A204.1 (cell line): ENCODE measurements around the gene ACY1.
"Not testable (repeated sequence)": the region's sequence is repeated elsewhere in the genome, so short reads cannot be mapped to it uniquely, and the experiment has no call there.

Experiments used
- FAIRE-seq: peaks from 2 replicates; lab custom pipeline; 2012; peaks lifted over from hg19 to GRCh38; lab: Jason Lieb, UNC

ACY1 gene

DNA sequence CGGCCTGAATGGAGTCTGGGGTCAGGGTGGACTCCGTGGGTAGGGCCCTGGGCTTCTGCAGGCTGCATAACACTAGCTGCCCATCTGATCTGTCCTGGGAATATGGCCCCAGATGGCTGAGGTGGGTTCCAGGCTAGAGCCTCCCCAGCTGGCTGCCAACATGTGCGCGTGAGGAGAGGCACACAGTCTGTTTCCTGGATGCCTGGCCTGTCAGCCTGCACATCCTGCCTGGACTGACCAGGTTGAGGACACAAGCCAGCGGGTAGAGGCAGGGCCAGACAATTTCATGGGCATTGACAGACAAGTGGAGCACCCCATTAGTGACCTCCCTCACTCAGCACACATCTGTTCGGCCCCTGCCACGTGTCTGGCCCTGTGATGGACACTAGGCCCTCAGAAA, 42.1 kb downstream of the ACY1 start:
- FAIRE-seq: no peak

DNA sequence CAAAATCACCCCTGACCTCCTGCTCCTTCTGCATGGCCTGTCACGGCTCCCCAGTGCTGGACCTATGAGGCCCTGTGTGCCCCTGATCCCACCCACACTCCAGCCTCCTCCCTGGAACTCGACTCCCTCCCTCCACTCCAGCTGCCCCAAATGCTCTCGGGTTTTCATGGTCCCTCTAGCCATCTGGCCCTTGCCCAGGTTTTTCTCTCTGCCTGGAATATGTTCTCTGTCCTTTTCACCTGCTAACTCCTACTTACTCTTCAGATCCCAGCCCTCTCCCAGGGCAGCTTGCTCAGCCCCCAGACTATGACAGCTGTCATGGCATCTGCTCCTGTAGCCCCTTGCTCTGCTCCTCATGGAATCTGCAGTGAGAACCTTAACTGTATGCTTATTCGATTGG, 42.7 kb downstream of the ACY1 start:
- no peak for FAIRE-seq

- no peak for FAIRE-seq
Measured at GRCh38 chr3:52028572-52028971, 45.2 kb downstream of the ACY1 start.

DNA sequence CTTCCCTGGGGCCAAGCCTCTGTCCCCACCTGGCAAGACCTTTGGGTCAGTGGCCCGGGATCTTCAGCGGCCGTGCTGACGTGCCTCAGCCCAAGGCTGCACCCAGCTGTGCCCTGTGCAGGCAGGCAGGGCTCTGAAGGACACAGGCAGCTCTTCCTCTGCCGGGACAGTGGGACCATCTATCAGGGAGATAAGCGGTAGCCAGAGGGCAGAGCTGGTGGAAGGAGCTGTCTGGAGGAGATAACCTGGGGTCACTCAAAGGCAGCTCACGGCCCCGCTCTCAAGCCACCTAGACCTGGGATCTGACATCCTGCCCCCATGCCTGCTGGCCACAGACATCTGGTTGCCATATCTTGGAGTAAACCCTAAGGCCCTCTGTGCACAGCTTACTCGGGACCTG, 45.7 kb downstream of the ACY1 start:
- FAIRE-seq: no peak

- FAIRE-seq: no peak
Measured at GRCh38 chr3:52029535-52029934, 46.2 kb downstream of the ACY1 start.

- FAIRE-seq: no peak
Measured at GRCh38 chr3:52030714-52031310, 47.5 kb downstream of the ACY1 start.

DNA sequence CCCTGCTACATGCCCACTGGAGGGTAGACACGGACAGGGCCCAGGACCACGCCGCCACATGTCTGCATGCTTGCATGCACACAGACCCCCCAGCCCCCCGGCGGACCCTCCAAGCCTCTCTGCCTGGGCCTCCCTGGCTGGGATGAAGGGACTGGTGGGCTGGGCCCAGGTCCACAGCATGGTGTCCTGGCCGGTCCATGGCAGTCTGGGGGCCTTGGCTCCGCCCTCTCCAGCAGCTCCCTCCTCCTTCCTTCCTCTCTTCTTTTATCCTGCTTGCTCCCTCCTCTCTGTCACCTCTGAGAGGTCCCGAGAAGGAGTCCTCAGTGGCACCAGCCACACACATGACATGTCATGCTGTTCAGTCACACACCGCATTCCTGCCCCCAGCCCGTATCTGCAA, 48.6 kb downstream of the ACY1 start:
- no peak for FAIRE-seq

DNA sequence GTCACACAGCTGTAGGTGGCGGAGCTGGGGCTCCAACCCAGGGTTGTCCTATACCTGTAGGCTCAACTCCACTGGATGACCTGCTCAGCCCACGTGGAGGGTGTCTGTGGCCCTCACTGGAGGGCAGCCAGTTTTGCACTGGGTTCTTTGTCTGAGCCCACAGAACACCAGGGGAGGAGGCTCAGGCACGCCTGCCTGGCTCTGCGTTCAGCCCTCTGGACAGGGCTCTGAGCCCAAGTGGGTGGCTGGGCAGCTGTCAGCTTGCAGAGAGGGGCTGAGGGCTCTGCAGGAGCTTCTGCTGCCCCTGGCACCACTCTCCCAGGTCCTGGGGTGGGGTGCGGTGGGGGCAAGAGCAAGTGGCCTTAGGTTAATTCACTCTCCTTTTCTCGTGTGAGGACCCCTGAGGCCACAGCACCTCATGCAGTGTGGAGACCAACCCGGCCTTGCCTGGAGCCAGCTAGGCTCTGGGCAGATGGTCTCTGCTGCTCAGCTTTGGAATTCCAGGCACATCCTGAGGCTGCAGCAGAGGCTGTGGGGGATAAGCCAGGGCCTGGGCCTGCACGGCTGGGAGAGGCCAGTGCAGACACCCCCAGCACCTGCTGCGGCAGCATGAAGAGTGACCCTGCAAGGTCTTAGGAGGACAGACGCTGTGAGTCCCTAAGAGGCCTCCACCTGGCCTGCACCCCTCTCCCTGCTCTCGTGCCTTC, 49.5 kb downstream of the ACY1 start:
- no peak for FAIRE-seq

DNA sequence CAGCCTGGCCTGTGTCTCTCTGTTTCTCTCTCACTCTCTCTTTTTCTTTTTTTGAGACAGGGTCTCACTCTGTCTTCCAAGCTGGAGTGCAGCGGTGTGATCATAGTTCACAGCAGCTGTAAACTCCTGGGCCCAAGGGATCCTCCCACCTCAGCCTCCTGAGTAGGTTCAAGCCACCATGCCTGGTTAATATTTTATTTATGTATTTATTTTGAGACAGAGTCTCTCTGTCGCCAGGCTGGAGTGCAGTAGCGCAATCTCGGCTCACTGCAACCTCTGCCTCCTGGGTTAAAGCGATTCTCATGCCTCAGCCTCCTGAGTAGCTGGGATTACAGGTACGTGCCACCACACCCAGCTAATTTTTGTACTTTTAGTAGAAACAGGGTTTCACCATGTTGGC, 50.4 kb downstream of the ACY1 start:
- FAIRE-seq: not testable (repeated sequence)

GRCh38 chr3:52034212-52034611, 50.9 kb downstream of the ACY1 start:
- no peak for FAIRE-seq

- no peak for FAIRE-seq
Measured at GRCh38 chr3:52034651-52035050, 51.3 kb downstream of the ACY1 start.

DNA sequence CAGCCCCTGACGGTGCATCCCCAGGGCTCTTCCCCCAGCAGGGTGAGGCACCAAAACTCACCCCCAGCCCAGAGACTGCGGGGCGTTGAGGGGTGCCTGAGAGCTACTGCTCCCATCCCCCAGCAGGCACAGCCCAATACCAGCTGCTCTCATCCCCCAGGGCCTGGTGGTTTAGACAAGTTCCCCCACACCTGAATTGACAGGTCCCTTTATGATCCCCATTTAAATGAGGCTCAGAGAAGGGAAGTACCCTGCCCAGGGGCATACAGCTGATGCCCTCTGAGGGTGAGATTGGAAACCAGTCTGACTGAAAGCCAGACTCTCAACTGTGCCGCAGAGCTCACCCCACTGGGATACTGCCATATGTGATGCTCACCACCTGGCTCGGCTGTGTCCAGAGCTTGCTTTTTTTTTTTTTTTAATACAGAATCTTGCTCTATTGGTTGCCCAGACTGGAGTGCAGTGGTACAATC, 52.9 kb downstream of the ACY1 start:
- no peak for FAIRE-seq

DNA sequence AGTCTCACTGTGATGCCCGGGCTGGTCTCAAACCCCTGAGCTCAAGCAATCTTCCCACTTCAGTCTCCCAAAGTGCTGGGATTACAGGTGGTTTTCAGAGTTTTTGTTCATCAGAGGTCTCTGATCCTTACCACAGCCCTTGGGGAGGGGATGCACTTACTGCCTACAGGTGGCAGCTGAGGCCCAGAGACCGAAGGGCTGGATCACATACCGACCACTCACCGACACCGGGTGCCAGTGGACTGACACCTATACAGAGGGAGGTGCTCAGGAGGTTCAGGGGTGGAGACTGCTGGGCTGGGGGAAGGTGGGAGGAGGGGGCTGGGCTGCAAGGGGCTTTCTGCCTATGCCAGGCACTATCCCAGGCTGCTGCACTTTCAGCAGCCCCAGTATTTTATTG, 53.5 kb downstream of the ACY1 start:
- no peak for FAIRE-seq

DNA sequence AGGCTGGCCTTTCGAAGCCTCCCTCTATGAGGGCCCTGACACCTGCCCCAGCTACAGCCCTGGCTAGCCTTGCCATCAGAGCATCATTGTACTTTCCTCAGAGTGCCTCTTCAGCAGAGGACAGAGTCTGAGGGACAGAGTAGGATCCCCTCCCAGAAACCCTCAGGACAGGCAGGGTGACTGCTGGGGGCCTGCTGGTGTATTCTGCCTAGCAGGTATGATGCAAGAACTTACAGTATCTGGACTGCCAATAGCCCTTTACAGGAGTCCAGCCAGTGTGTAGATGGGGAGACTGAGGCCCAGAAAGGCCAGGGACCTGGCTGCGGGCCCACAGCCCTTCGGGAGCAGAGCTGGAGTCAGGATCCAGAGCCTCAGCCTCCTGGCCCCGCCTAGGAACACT, 54.0 kb downstream of the ACY1 start:
- FAIRE-seq: no peak

GRCh38 chr3:52038227-52038626, 54.9 kb downstream of the ACY1 start:
- FAIRE-seq: no peak
